Stimulated activated CD8-positive, alpha-beta memory T cell treated with anti-CD3 and anti-CD28 coated beads, Interleukin-4, amount 100 ng/mL, for 48 hours (primary cell): ENCODE data around the gene TMEM98.
"Not testable (repeated sequence)": the region's sequence is repeated elsewhere in the genome, so short reads cannot be mapped to it uniquely, and the experiment has no call there.

ENCODE experiments used
- DNase-seq: peaks from one replicate; pipeline ENCODE4 v3.0.0-alpha.2; 2020

TMEM98 gene, protein sequence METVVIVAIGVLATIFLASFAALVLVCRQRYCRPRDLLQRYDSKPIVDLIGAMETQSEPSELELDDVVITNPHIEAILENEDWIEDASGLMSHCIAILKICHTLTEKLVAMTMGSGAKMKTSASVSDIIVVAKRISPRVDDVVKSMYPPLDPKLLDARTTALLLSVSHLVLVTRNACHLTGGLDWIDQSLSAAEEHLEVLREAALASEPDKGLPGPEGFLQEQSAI

GRCh38 chr17:32927724-32928585, at the start of gene TMEM98:
Gene TMEM98 (plus strand): TSS chr17:32928153. CDS start chr17:32931529, 3,376 bp downstream.
- no peak for DNase-seq

DNA sequence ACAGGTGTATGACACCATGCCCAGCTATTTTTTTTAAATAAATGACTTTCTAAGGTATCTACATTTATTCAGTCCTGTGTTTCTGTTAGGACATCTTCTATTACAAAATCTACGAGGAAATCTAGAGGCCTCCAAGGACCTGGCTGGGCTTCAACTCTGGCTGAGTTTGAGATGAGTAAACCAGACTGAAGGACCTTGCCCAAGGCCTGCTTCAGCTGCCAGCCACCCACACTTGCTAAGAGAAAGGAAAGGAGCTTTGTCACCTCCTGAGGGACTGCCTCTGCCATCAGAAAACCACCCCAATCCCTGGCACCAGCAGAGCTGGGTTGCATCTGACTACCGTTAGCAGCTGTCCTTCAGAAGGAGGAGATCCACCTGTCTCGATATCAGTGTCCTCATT, 49.7 kb upstream of the TMEM98 start:
- DNase-seq: no peak

GRCh38 chr17:32879134-32879533, 48.8 kb upstream of the TMEM98 start:
- no peak for DNase-seq

DNA sequence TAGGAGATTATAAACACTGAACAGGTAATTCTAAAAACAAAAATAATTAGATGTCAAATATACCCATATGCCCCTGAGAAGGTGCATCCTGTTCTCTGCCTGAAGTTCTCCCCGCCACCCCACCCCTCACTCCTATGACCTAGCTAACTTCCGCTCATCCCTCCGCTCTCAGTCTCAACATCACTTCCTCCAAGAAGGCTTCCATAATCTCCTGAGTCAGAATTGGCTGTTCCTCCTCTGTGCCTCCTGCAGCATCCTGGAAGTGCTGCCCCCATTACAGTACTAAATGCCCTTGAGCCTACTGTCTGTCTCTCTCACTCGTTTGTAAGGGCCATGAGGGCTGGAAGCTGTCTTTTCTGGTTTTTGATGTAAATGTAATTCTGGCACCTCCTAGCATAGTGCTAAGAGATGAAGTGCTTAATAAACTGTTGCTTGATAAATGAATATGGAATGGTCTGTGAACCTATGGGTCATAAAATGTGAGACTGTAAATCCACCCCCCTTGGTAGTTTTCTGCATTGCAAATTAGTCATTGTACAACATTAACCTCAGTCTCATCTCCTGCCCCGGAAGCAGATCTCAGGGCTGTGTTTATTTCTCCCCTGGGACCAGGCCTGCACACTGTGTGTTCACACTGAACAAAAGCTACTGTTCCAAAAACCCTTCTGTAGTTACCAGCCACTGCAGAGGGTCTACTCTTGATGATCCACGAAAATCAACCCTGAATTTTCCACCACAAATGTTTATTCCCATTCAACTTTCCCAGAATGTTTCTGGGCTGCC, 47.1 kb upstream of the TMEM98 start:
- no peak for DNase-seq

GRCh38 chr17:32882029-32882428, 45.9 kb upstream of the TMEM98 start:
- DNase-seq: no peak

DNA sequence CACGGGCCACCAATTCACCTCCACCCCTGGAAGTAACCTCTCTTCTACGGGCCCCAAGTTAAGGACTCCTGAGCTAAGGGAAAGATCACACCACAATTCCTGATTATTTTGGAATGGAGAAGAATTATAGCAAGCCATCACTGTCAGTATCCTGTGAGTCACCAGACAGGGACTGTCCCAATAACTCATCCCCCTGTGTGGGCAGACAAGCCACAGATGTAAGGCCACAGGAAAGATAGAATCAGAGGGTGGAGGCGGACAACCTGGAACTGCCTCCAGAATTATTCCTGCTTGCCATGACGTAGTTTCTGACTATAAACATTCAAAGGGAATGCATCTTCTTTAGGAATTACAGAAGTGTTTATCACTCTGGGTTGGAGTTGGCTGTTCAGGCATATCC, 45.2 kb upstream of the TMEM98 start:
- DNase-seq: peak; percentile 58

- DNase-seq: not testable (repeated sequence)
These were observed 41.0 kb upstream of the TMEM98 start for GRCh38 chr17:32886951-32887350.

- DNase-seq: not testable (repeated sequence)
These were observed 40.5 kb upstream of the TMEM98 start for GRCh38 chr17:32887410-32887809.

DNA sequence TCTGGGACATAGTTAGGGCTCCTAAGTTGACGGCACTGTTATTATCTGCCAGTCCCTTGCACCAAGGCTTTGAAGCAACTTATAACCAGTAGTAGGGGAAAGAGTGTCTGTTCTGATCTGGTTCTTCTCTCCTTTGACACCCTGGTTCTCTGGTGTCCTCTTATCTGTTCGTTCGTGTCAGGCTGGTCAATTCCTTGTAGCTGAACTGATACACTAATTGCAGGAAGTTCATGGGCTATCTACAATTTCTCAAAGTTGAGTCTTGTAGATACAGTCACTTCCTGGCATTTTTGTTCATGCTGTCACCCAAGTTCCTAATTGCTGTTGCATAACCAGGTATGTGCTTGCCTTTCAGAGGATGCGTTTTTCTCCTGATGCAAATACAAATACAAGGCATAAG, 33.7 kb upstream of the TMEM98 start:
- DNase-seq: no peak

- DNase-seq: no peak
These were observed 31.2 kb upstream of the TMEM98 start for GRCh38 chr17:32896647-32897258.

DNA sequence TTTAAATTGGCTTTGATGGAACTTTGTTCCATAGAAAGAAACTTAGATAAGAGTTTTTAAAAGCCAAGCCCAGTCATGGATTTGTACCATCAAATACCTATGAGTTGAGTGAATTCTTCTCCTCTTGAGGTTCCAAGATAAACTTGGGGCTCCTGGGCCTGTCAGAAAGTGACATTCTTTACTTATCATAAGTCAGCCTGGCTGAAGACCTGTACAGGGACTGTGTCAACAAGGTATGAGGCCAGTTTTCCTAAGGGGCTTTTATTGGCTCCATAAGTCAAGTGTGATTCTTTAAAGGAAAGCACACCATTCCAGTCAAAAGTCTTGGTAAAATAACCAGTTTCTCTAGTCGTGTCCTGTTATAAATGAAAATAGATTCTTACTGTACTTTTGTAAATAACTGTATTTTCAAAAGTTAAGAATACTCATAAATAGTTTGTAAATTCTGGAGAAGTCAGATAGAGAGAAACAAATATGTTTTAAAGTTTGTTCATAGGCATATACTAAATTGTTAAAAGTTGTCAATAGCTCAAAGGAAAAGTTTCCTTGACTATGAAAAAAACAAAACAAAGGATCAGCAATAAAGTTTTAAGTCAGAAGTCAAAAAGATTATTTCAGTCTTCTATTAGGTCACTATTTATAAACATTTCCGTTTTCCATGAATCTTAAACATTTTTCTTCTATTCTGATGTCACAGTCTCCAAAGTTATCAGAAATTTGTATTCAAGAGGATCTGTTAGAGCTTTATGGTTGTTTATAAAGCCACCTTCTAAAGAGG, 28.5 kb upstream of the TMEM98 start:
- DNase-seq: no peak

DNA sequence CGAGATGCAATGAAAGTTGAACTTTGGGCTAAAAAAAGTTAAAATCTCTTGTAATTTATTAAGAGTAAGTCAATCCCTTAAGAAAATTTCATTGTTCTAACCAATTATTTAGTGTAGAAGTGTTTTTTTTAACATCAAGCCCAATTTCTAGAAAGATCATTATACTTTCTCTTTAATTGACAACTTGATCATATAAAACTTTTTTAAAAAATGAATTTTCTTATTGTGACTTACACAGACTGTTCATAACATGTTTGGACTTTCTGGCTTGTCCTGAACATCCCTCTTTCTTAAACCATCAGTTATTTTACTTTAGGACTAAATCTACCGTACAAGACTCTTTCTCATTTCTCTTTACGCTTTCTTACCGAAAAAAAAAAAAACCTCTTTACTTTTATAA, 26.2 kb upstream of the TMEM98 start:
- no peak for DNase-seq

- no peak for DNase-seq
These were observed 23.9 kb upstream of the TMEM98 start for GRCh38 chr17:32903774-32904673.

DNA sequence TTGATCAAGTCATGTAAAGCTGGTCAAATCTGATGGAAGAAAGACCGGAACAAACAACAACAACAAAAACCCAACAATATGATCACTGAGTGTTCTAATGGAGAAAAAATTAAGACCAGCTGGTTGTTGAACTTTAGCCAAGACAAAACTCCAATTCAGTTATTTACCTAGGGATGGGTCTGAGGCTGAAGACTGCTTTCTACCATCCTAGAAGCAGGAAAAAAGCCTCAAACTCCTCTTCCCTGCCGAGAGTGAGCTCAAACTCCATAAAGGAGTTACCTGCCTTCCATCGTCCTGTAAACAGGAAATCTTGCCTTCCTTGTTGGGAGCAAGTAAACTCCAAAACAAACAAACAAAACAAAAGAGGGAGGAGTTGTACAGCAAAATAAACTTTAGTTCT, 23.1 kb upstream of the TMEM98 start:
- DNase-seq: no peak

- no peak for DNase-seq
These were observed 20.4 kb upstream of the TMEM98 start for GRCh38 chr17:32907583-32907982.

DNA sequence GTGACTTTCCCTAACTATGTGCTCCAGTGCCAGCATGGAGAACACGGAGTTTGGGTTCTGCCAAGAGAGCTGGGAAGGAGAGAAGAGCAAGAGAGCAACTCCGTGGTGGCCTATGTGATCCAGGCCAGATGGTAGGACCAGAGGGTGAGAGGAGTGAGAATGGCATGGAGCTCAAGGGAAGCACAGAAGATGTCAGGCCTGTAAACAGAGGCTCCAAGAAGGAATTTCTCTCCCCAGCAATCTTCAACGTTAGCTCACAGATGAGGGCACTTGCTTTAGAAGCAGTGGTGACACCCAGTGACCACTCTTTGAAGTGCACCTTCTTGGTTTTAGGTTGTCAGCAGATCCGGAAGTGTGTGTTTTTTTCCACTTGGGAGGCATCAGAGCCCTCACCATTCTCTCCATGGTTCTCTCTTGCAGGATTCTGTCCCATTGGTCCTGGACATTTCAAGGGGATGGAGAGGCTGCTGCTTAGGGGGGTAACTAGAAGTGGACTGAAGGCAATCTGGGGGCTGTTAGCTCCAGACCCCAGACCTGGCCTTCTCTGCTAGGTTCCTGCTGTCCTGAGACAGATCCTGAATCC, 18.1 kb upstream of the TMEM98 start:
- DNase-seq: peak; percentile 78

GRCh38 chr17:32910769-32911168, 17.2 kb upstream of the TMEM98 start:
- DNase-seq: no peak

- DNase-seq: no peak
These were observed 15.6 kb upstream of the TMEM98 start for GRCh38 chr17:32912218-32912897.

DNA sequence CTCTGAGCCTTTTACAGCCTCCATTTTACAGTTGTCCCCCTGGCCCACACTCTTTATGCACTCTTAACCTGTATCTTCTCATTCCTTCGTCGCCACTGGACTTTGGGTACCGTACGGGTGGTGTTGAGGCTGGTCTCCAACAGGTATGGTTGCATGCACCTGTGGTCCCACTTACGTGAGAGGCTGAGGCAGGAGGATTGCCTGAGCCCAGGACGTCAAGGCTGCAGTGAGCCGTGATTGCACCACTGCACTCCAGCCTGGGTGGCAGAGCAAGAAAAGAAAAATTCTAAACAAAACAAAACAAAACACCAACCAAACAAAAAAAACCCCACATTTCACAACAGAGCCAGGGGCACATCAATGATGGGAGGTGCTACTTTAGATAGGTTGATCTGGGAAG, 14.4 kb upstream of the TMEM98 start:
- DNase-seq: no peak

GRCh38 chr17:32914181-32914580, 13.8 kb upstream of the TMEM98 start:
- DNase-seq: peak; percentile 63
